Upper lobe of right lung (tissue), 1 donor: ENCODE results near the gene GOT1. TPM values are rescaled to one million over a fixed set of nuclear protein-coding genes. Genes with fewer than 3 reads are reported as not detected.

Experiments
- ATAC-seq: fragments of 200-7000 bp; cut with Tn5 transposase; one replicate; pipeline ENCODE4 v1.9.1; 2020; ENCODE audit warnings: mild to moderate bottlenecking, moderate library complexity
- DNase-seq: peaks from one replicate; pipeline ENCODE4 v3.0.0-alpha.2; 2020
- H3K27ac ChIP-seq: fragments of 200-600 bp; one replicate; pipeline ENCODE4 v1.8.0; 2022
- H3K27me3 ChIP-seq: fragments of 200-600 bp; one replicate; pipeline ENCODE4 v1.8.0; 2022; ENCODE audit warnings: mild to moderate bottlenecking
- H3K36me3 ChIP-seq: fragments of 200-600 bp; one replicate; pipeline ENCODE4 v1.8.0; 2022
- H3K4me1 ChIP-seq: fragments of 200-600 bp; one replicate; pipeline ENCODE4 v1.8.0; 2022
- H3K4me3 ChIP-seq: fragments of 200-600 bp; one replicate; pipeline ENCODE4 v1.8.0; 2022; ENCODE audit warnings: mild to moderate bottlenecking
- H3K9me3 ChIP-seq: fragments of 200-600 bp; one replicate; pipeline ENCODE4 v1.8.0; 2022
- CTCF ChIP-seq: fragments of 200-600 bp; IDR thresholded peaks from one replicate; pipeline ENCODE4 v1.8.0; 2022; ENCODE audit warnings: antibody characterized with exemption
- intact Hi-C: fragments of 100-400 bp; cut with DNase I; formaldehyde crosslinking; loops from one replicate; pipeline ENCODE4 v1.11.0; 2022
- total RNA-seq: library from RNA; stranded (reverse); fragmentation: NEBNext Ultra II Directional; extraction: Animal tissue kit (Norgen Biotek cat#: 25700); gene quantifications from one replicate; pipeline ENCODE4 v1.2.1, GENCODE V29; 2021
- donor health status: DM: no; HTN: yes; CAD: no; lungs with severe emphysema.

GOT1 gene
- total RNA-seq, 1 donor from 2014 or later, result 25.0 TPM

GRCh38 chr10:99360934-99361333, 69.5 kb downstream of the GOT1 start:
- intact Hi-C loops, result no loop called here
- no peak for TF ChIP-seq CTCF
- no peaks in the 10 kb centered on the region for H3K36me3 ChIP-seq
- no peaks in the 10 kb centered on the region for H3K4me1 ChIP-seq
- no peak overlapping the region for H3K4me3 ChIP-seq
- H3K9me3 ChIP-seq, result no peaks in the 10 kb centered on the region
- ATAC-seq, result no peak
- no peak overlapping the region for H3K27ac ChIP-seq
- H3K27me3 ChIP-seq, result no peaks in the 10 kb centered on the region
- no peak for DNase-seq

GRCh38 chr10:99358101-99358500, 72.3 kb downstream of the GOT1 start:
- H3K27me3 ChIP-seq, result no peaks in the 10 kb centered on the region
- ATAC-seq, result no peak
- H3K9me3 ChIP-seq, result no peaks in the 10 kb centered on the region
- TF ChIP-seq CTCF, result no peak
- intact Hi-C loops, result no loop called here
- no peaks in the 10 kb centered on the region for H3K4me1 ChIP-seq
- no peak overlapping the region for H3K27ac ChIP-seq
- DNase-seq, result no peak
- no peak overlapping the region for H3K4me3 ChIP-seq
- no peaks in the 10 kb centered on the region for H3K36me3 ChIP-seq

- ATAC-seq (no peak), DNase-seq (no peak)
- TF ChIP-seq CTCF, result no peak
Observed at GRCh38 chr10:99357691-99358090, 72.7 kb downstream of the GOT1 start.

GRCh38 chr10:99353182-99353581, 77.2 kb downstream of the GOT1 start:
- Histone ChIP-seq H3K27ac (no peak overlapping the region), H3K9me3 (no peaks in the 10 kb centered on the region), H3K4me1 (no peaks in the 10 kb centered on the region), H3K36me3 (no peaks in the 10 kb centered on the region), H3K4me3 (no peak overlapping the region), H3K27me3 (no peaks in the 10 kb centered on the region)
- intact Hi-C loops, result no loop called here
- DNase-seq (no peak), ATAC-seq (no peak)
- TF ChIP-seq CTCF, result no peak

More at GRCh38 chr10:99357691-99358090, 72.7 kb downstream of the GOT1 start:
- no peaks in the 10 kb centered on the region for H3K4me1 ChIP-seq
- no peaks in the 10 kb centered on the region for H3K36me3 ChIP-seq
- H3K27me3 ChIP-seq, result no peaks in the 10 kb centered on the region
- no peak overlapping the region for H3K27ac ChIP-seq
- H3K4me3 ChIP-seq, result no peak overlapping the region
- H3K9me3 ChIP-seq, result no peaks in the 10 kb centered on the region
- intact Hi-C loops, result no loop called here

GRCh38 chr10:99347672-99348071, 82.8 kb downstream of the GOT1 start:
- ATAC-seq (no peak), DNase-seq (no peak)
- Histone ChIP-seq H3K9me3 (no peaks in the 10 kb centered on the region), H3K27me3 (no peaks in the 10 kb centered on the region), H3K4me1 (no peaks in the 10 kb centered on the region), H3K4me3 (no peak overlapping the region), H3K27ac (no peak overlapping the region), H3K36me3 (no peaks in the 10 kb centered on the region)
- TF ChIP-seq CTCF, result no peak
- intact Hi-C loops, result no loop called here

Other genes starting within 250 kb of the GOT1 start
- gene HPSE2, start 194.8 kb downstream of the GOT1 start, total RNA-seq, result 3.4 TPM
- gene CNNM1, start 101.3 kb downstream of the GOT1 start, total RNA-seq, result 0.69 TPM
- gene NKX2-3, start 102.3 kb upstream of the GOT1 start, total RNA-seq, result 0.26 TPM
- 47.4 TPM for gene SLC25A28, start 189.8 kb upstream of the GOT1 start, total RNA-seq
- 7.9 TPM for gene ENTPD7, start 228.9 kb upstream of the GOT1 start, total RNA-seq